RWPE2 (cell line): ENCODE results near the gene LIPM.
A peak's percentile ranks its signal among the peaks of the same experiment; 100 is the strongest.

ENCODE experiments used
- ATAC-seq: fragments of 200-7000 bp; cut with Tn5 transposase; 3 replicates; pipeline ENCODE4 v1.9.1; 2021; ENCODE audit warnings: low read depth
- DNase-seq: peaks from one replicate; pipeline ENCODE4 v3.0.0-alpha.2; 2020; ENCODE audit warnings: low spot score
- H3K27ac ChIP-seq: fragments of 450-650 bp; 2 replicates; pipeline ENCODE4 v1.5.1; 2017; ENCODE audit warnings: mild to moderate bottlenecking; ENCODE audit not compliant: poor library complexity, severe bottlenecking
- H3K27me3 ChIP-seq: fragments of 250-450 bp; sonication (Bioruptor Pico); 2 replicates; pipeline ENCODE4 v1.5.1; 2021; ENCODE audit warnings: mild to moderate bottlenecking, moderate library complexity; ENCODE audit not compliant: insufficient read depth, poor library complexity, severe bottlenecking
- H3K36me3 ChIP-seq: fragments of 250-450 bp; sonication (Bioruptor Pico); 2 replicates; pipeline ENCODE4 v1.5.1; 2020; ENCODE audit warnings: low read depth, mild to moderate bottlenecking, moderate library complexity
- H3K4me1 ChIP-seq: fragments of 250-450 bp; sonication (Bioruptor Pico); 2 replicates; pipeline ENCODE4 v1.5.1; 2021; ENCODE audit warnings: mild to moderate bottlenecking, moderate library complexity; ENCODE audit not compliant: insufficient read depth, poor library complexity, severe bottlenecking
- H3K4me3 ChIP-seq: fragments of 250-450 bp; sonication (Bioruptor Pico); 2 replicates; pipeline ENCODE4 v1.5.1; 2021; ENCODE audit warnings: mild to moderate bottlenecking, moderate library complexity; ENCODE audit not compliant: severe bottlenecking
- H3K9me3 ChIP-seq: fragments of 250-450 bp; sonication (Bioruptor Pico); 2 replicates; pipeline ENCODE4 v1.5.1; 2021; ENCODE audit warnings: mild to moderate bottlenecking, moderate library complexity; ENCODE audit not compliant: severe bottlenecking
- TF ChIP-seq, protein P1 (sequence below): fragments of 450-650 bp; IDR thresholded peaks from one replicate; pipeline ENCODE4 v1.5.1; 2017; ENCODE audit warnings: mild to moderate bottlenecking, moderate library complexity; ENCODE audit not compliant: poor library complexity, severe bottlenecking

The LIPM gene

DNA sequence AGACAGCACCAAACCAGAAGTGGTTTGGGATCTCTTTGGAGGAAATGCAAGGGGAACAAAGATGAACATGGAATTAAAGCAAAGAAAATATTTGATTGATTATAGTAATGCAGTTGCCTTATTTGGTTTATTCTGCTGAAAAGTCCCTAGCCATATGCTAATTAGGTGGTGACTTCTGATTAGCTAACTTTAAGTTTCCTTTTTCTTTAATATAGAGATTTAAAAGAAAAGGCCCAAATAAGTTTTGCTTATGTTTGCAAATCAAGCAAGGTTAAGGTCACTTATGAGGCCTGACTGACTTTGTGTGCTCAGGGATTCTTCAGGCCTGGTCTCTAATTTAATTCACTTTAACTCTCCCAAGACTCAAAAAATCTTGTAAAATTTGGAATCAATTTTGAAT lies 55.3 kb downstream of the LIPM start:
- TF ChIP-seq, protein P1, sequence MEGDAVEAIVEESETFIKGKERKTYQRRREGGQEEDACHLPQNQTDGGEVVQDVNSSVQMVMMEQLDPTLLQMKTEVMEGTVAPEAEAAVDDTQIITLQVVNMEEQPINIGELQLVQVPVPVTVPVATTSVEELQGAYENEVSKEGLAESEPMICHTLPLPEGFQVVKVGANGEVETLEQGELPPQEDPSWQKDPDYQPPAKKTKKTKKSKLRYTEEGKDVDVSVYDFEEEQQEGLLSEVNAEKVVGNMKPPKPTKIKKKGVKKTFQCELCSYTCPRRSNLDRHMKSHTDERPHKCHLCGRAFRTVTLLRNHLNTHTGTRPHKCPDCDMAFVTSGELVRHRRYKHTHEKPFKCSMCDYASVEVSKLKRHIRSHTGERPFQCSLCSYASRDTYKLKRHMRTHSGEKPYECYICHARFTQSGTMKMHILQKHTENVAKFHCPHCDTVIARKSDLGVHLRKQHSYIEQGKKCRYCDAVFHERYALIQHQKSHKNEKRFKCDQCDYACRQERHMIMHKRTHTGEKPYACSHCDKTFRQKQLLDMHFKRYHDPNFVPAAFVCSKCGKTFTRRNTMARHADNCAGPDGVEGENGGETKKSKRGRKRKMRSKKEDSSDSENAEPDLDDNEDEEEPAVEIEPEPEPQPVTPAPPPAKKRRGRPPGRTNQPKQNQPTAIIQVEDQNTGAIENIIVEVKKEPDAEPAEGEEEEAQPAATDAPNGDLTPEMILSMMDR, result no peak

DNA sequence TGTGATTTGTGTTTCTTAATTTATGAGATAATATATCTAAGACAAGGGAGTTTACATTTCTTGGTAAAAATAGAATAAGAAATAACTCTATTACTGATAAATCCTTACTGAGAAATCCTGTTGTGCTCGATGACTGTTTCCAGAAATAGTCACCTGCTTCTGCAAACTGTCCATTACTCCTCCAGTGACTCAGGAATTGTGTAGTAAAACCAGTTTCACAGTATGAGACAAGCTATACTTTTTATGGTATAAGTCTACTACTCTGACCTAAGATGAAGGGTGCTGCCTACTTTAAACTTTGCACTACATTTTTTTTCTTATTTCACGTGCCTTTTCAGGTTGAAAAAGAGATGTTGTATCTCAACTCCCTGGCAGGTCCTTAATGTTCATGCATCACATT lies 56.0 kb downstream of the LIPM start:
- no peaks in the 10 kb centered on the region for H3K27me3 ChIP-seq
- TF ChIP-seq, protein P1, result no peak
- DNase-seq (no peak), ATAC-seq (peak; percentile 91)
- H3K27ac ChIP-seq, result no peak overlapping the region
- peaks cover 6% of the 10 kb centered on the region for H3K4me1 ChIP-seq
- H3K36me3 ChIP-seq, result no peaks in the 10 kb centered on the region
- H3K4me3 ChIP-seq, result no peak overlapping the region
- no peaks in the 10 kb centered on the region for H3K9me3 ChIP-seq

More for the DNA sequence above, 55.3 kb downstream of the LIPM start:
- Histone ChIP-seq H3K4me3 (no peak overlapping the region), H3K36me3 (no peaks in the 10 kb centered on the region), H3K9me3 (no peaks in the 10 kb centered on the region), H3K27me3 (no peaks in the 10 kb centered on the region), H3K4me1 (peaks cover 6% of the 10 kb centered on the region), H3K27ac (no peak overlapping the region)
- no peak for ATAC-seq
- no peak for DNase-seq

DNA sequence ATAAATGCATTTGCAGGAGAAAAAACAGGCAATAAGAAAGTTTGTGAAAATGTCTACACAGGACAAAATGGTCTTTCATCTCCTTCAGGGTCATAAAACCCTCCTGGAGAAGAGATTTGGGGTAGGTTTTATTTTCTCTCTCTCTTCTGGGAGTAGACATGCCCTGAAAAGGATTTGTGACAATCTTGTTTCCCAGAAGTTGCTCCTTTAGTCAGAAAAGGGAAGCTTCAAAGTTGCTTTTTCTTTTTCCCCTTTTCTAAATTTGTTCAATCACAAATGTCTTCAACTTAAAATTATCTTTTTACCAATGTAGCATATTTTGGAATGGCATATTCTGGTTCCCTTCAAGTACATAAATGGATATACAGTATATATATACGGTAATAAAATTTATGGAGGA lies 58.5 kb downstream of the LIPM start:
- no peak for ATAC-seq
- no peaks in the 10 kb centered on the region for H3K9me3 ChIP-seq
- no peak overlapping the region for H3K4me3 ChIP-seq
- DNase-seq, result no peak
- H3K4me1 ChIP-seq, result peaks cover 9% of the 10 kb centered on the region
- H3K27ac ChIP-seq, result no peak overlapping the region
- TF ChIP-seq, protein P1, result no peak
- no peaks in the 10 kb centered on the region for H3K27me3 ChIP-seq
- no peaks in the 10 kb centered on the region for H3K36me3 ChIP-seq

DNA sequence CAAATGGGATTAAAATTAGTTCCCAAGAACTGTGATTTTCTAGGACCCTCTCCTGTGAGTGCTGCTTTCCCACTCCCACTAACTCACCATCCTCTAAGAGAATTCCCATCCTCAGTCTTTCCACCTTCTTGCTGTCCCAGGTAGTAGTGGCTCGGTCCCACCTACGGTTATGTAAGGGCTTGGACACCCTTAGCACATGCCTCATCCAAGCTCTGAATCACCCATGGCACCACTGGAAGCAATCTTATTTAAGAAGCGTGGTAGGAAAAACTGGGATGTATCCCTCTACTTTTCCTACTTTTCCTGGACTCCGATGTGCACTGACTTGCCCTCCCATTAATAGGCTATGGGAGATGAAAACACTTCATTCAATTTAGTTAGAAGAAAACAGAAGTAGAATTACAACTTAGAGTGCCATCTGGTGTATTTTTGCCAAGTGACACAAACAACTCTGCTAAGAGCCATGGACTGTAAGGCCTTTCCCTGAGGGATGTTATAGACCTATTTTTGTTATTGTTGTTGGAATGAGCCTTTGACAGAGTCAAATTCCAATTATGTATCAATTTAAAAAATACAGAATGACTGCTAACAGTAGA lies 62.8 kb downstream of the LIPM start:
- no peaks in the 10 kb centered on the region for H3K9me3 ChIP-seq
- peaks cover 3% of the 10 kb centered on the region for H3K4me1 ChIP-seq
- no peaks in the 10 kb centered on the region for H3K36me3 ChIP-seq
- ATAC-seq (peak; percentile 58; the same call in 1 of the 3 replicates), DNase-seq (no peak)
- H3K27ac ChIP-seq, result no peak overlapping the region
- TF ChIP-seq, protein P1, result peak; percentile 54
- no peaks in the 10 kb centered on the region for H3K27me3 ChIP-seq
- no peak overlapping the region for H3K4me3 ChIP-seq

DNA sequence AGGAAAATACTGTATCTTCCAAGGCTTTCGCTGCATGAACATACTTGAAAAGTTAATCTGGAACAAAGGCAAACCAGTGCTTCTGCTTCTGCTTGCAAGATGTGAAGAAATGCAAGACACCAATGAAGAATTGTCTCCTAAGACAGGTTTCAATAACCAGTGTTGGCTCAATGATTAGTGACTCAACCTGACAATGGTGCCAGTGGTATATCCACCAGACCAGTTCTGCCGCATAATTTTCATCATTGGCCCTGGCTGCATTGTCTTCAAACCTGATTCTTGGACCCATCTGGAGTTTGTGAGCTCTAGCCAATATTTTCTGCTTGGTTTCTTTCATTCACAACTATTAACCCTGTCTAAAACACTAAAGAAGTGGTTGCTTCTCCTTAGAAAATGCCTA lies 63.9 kb downstream of the LIPM start:
- ATAC-seq, result no peak
- Histone ChIP-seq H3K27me3 (no peaks in the 10 kb centered on the region), H3K27ac (no peak overlapping the region), H3K9me3 (no peaks in the 10 kb centered on the region), H3K4me3 (no peak overlapping the region), H3K36me3 (no peaks in the 10 kb centered on the region), H3K4me1 (peaks cover 3% of the 10 kb centered on the region)
- TF ChIP-seq, protein P1, result no peak
- DNase-seq, result no peak
